ENCODE results near the gene IRF6.

- TF ChIP-seq, protein P1, sequence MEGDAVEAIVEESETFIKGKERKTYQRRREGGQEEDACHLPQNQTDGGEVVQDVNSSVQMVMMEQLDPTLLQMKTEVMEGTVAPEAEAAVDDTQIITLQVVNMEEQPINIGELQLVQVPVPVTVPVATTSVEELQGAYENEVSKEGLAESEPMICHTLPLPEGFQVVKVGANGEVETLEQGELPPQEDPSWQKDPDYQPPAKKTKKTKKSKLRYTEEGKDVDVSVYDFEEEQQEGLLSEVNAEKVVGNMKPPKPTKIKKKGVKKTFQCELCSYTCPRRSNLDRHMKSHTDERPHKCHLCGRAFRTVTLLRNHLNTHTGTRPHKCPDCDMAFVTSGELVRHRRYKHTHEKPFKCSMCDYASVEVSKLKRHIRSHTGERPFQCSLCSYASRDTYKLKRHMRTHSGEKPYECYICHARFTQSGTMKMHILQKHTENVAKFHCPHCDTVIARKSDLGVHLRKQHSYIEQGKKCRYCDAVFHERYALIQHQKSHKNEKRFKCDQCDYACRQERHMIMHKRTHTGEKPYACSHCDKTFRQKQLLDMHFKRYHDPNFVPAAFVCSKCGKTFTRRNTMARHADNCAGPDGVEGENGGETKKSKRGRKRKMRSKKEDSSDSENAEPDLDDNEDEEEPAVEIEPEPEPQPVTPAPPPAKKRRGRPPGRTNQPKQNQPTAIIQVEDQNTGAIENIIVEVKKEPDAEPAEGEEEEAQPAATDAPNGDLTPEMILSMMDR (conservative IDR thresholded peaks at IDR 0.05 in 1 of 2, IDR thresholded peaks at IDR 0.05 in 1 of 2; ENCODE audit: low read depth in 1 of 2, low read length in 2 of 2): no peak
- no peak for TF ChIP-seq EZH2 (IDR thresholded peaks at IDR 0.05; ENCODE audit: low read length, missing control alignments)
Observed at GRCh38 chr1:209835782-209836298, 29.9 kb upstream of the IRF6 start.

All from fibroblast of lung (primary cell).